PC-3 (cell line): ENCODE measurements around the gene OR2W1. TPM values are rescaled to one million over a fixed set of nuclear protein-coding genes. Genes with fewer than 3 reads are reported as not detected.

ENCODE experiments used
- ATAC-seq: fragments of 200-7000 bp; cut with Tn5 transposase; 2 replicates; pipeline ENCODE4 v1.9.1; 2020; ENCODE audit warnings: mild to moderate bottlenecking, moderate library complexity
- BruUV-seq: library from RNA; stranded (reverse); fragments of 400-500 nt; replicated peaks from 2 replicates; lab custom pipeline; 2021; lab: Mats Ljungman, UMichigan
- CTCF ChIA-PET: fragments of 300-600 bp; sonication (Branson Sonifier 250); formaldehyde crosslinking; loops from one replicate; lab custom pipeline; 2022; ENCODE audit warnings: antibody characterized with exemption; lab: Charles Lee
- POLR2A ChIA-PET: fragments of 300-600 bp; sonication (Branson Sonifier 250); formaldehyde crosslinking; loops from one replicate; lab custom pipeline; 2022; ENCODE audit warnings: antibody characterized with exemption; ENCODE audit not compliant: unreplicated experiment; lab: Charles Lee
- DNase-seq: peaks from one replicate; pipeline ENCODE4 v3.0.0-alpha.2; 2015
- H2AFZ ChIP-seq: fragments of 300-600 bp; sonication (generic); 2 replicates; pipeline ENCODE4 v1.6.0; 2016; ENCODE audit warnings: antibody characterized with exemption, low read length
- H3F3A ChIP-seq: fragments of 300-600 bp; sonication (generic); one replicate; pipeline ENCODE4 v1.6.0; 2017; ENCODE audit warnings: antibody characterized with exemption, low read length, control low read depth, mild to moderate bottlenecking; ENCODE audit not compliant: unreplicated experiment
- H3K27ac ChIP-seq: fragments of 300-600 bp; sonication (generic); 2 replicates; pipeline ENCODE4 v1.5.1; 2016; ENCODE audit warnings: mild to moderate bottlenecking, low read length
- H3K27me3 ChIP-seq: fragments of 300-600 bp; sonication (generic); 2 replicates; pipeline ENCODE4 v1.6.1; 2016; ENCODE audit warnings: low read length, mixed read lengths
- H3K36me3 ChIP-seq: fragments of 300-600 bp; sonication (generic); 2 replicates; pipeline ENCODE4 v1.6.1; 2016; ENCODE audit warnings: low read depth, mixed run types, low read length, mixed read lengths
- H3K4me1 ChIP-seq: fragments of 300-600 bp; sonication (generic); 2 replicates; pipeline ENCODE4 v1.5.1; 2016; ENCODE audit warnings: low read length; ENCODE audit not compliant: insufficient read depth
- H3K4me2 ChIP-seq: fragments of 300-600 bp; sonication (generic); 2 replicates; pipeline ENCODE4 v1.6.0; 2016; ENCODE audit warnings: low read length
- H3K4me3 ChIP-seq: fragments of 300-600 bp; sonication (generic); 2 replicates; pipeline ENCODE4 v1.5.1; 2016; ENCODE audit warnings: mild to moderate bottlenecking, low read length, mixed read lengths
- H3K79me2 ChIP-seq: fragments of 300-600 bp; sonication (generic); 2 replicates; pipeline ENCODE4 v1.6.1; 2017; ENCODE audit warnings: low read length, mixed read lengths
- H3K9ac ChIP-seq: fragments of 300-600 bp; sonication (generic); 2 replicates; pipeline ENCODE4 v1.6.0; 2016; ENCODE audit warnings: mild to moderate bottlenecking, low read length
- H3K9me2 ChIP-seq: fragments of 300-600 bp; sonication (generic); replicated peaks from 2 replicates; pipeline ENCODE4 v1.6.1; 2016; ENCODE audit warnings: mixed run types, low read length, mixed read lengths
- H3K9me3 ChIP-seq: fragments of 300-600 bp; sonication (generic); 2 replicates; pipeline ENCODE4 v1.6.1; 2016; ENCODE audit warnings: low read length, mixed read lengths
- H4K20me1 ChIP-seq: fragments of 300-600 bp; sonication (generic); 2 replicates; pipeline ENCODE4 v1.6.1; 2016; ENCODE audit warnings: low read length, mixed read lengths
- EZH2 ChIP-seq: fragments of 300-600 bp; sonication (generic); IDR thresholded peaks from one replicate; pipeline ENCODE4 v1.6.1; 2017; ENCODE audit warnings: antibody characterized with exemption, mild to moderate bottlenecking, low read length; ENCODE audit not compliant: unreplicated experiment
- EZH2phosphoT487 ChIP-seq: fragments of 300-600 bp; sonication (generic); IDR thresholded peaks from 2 replicates; pipeline ENCODE4 v1.6.1; 2018; ENCODE audit warnings: mild to moderate bottlenecking, antibody characterized with exemption, low read length, borderline replicate concordance
- intact Hi-C: fragments of 100-400 bp; cut with micrococcal nuclease; formaldehyde crosslinking; loops from 2 replicates; pipeline ENCODE4 v1.9.0; 2023
- total RNA-seq: library from RNA; depleted of rRNA; stranded (reverse); fragments of >200 nt; gene quantifications from 2 replicates; pipeline ENCODE4 v1.2.3, GENCODE V29; 2014
- TF ChIP-seq, protein P1 (sequence below): fragments of 300-600 bp; sonication (generic); conservative IDR thresholded peaks from 2 replicates; pipeline ENCODE4 v1.5.1; 2017; ENCODE audit warnings: antibody characterized with exemption, low read depth, mild to moderate bottlenecking, low read length

Gene OR2W1
- total RNA-seq, 1 experiment from 2014 or later, result not detected

DNA sequence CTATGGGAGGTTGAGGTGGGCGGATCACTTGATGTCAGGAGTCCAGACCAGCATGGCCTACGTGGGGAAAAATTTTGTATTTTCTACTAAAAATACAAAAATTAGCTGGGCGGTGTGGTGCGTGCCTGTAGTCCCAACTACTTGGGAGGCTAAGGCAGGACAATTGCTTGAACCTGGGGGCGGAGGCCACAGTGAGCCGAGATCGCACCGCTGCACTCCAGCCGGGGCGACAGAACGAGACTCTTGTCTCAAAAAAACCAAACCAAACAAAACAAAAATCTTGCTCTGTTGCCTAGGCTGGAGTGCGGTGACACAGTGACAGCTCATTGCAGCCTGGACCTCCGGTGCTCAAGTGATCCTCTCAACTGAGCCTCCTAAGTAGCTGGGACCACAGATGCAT is 16.2 kb downstream of the OR2W1 start:
- TF ChIP-seq EZH2phosphoT487, result no peak
- TF ChIP-seq EZH2, result no peak
- TF ChIP-seq, protein P1, sequence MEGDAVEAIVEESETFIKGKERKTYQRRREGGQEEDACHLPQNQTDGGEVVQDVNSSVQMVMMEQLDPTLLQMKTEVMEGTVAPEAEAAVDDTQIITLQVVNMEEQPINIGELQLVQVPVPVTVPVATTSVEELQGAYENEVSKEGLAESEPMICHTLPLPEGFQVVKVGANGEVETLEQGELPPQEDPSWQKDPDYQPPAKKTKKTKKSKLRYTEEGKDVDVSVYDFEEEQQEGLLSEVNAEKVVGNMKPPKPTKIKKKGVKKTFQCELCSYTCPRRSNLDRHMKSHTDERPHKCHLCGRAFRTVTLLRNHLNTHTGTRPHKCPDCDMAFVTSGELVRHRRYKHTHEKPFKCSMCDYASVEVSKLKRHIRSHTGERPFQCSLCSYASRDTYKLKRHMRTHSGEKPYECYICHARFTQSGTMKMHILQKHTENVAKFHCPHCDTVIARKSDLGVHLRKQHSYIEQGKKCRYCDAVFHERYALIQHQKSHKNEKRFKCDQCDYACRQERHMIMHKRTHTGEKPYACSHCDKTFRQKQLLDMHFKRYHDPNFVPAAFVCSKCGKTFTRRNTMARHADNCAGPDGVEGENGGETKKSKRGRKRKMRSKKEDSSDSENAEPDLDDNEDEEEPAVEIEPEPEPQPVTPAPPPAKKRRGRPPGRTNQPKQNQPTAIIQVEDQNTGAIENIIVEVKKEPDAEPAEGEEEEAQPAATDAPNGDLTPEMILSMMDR, result no peak
- no peak overlapping the region for H3K9ac ChIP-seq
- no peak overlapping the region for H3K27ac ChIP-seq
- no peak overlapping the region for H3K4me3 ChIP-seq
- no peak for ATAC-seq
- no peaks in the 10 kb centered on the region for H3K9me2 ChIP-seq
- H3F3A ChIP-seq, result no peaks in the 10 kb centered on the region
- no peak overlapping the region for H3K4me2 ChIP-seq
- no peak overlapping the region for H2AFZ ChIP-seq
- no peak for DNase-seq
- no peaks in the 10 kb centered on the region for H3K9me3 ChIP-seq
- peaks cover 15% of the 10 kb centered on the region; the same call in 1 of the 2 replicates for H3K27me3 ChIP-seq
- H3K36me3 ChIP-seq, result no peaks in the 10 kb centered on the region
- H4K20me1 ChIP-seq, result no peaks in the 10 kb centered on the region
- no peaks in the 10 kb centered on the region for H3K79me2 ChIP-seq
- CTCF ChIA-PET, result no interaction called here
- POLR2A ChIA-PET, result no interaction called here
- no peaks in the 10 kb centered on the region for H3K4me1 ChIP-seq
- intact Hi-C loops, result no loop called here
- no TSS peak for BruUV-seq

DNA sequence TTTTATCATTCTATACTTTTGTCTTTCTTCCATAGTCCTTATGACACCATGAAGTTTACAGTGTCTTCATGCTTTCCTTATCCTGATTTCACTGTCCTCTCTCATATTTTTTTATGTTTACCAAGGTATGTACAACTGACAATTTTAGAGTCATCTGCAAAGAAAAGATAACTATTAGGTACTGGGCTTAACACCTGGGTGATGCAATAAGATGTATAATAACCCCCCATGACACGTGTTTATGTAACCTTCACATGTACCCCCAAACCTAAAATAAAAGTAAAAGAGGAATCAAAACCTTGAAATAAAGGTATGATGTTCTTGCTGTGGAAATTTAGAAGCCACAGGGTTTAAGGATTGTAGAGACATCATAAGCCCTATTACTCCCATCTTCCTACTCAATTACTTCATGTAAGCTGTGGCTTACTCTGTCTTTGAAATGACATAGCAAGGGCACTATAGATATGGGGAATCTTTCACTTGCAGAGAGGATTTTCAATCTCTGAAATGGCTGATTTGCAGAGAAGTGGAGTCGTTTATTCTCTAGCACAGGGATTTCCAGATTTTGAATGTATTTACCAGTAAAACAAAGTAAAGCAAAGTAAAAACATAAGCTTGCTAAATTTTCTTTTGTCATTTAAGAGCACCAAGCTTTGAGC is 18.9 kb downstream of the OR2W1 start:
- Histone ChIP-seq H4K20me1 (no peaks in the 10 kb centered on the region), H3F3A (no peaks in the 10 kb centered on the region), H2AFZ (no peak overlapping the region), H3K27me3 (peaks cover 15% of the 10 kb centered on the region; the same call in 1 of the 2 replicates), H3K4me3 (no peak overlapping the region), H3K4me2 (no peak overlapping the region), H3K9me2 (no peaks in the 10 kb centered on the region), H3K9ac (no peak overlapping the region), H3K36me3 (no peaks in the 10 kb centered on the region), H3K27ac (no peak overlapping the region), H3K79me2 (no peaks in the 10 kb centered on the region), H3K4me1 (no peaks in the 10 kb centered on the region), H3K9me3 (no peaks in the 10 kb centered on the region)
- BruUV-seq, result no TSS peak
- ChIA-PET CTCF (no interaction called here), POLR2A (no interaction called here)
- intact Hi-C loops, result no loop called here
- no peak for TF ChIP-seq EZH2
- TF ChIP-seq, protein P1, result no peak
- TF ChIP-seq EZH2phosphoT487, result no peak
- DNase-seq (no peak), ATAC-seq (no peak)

DNA sequence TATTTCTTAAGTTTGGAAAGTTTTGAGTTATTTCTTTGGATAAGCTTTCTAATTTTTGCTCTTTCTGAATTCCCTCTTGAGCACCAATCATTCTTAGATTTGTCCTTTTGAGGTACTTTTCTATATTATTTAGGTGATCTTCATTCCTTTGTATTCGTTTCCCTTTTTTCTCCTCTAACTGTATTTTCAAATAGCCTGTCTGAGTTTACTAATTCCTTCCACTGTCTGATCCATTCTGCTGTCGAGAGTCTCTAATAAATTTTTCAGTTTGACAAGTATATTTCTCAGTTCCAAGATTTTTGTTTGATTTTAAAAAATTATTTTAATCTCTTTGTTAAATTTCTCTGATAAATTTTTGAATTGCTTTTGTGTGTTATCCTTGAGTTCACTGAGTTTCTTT is 23.5 kb downstream of the OR2W1 start:
- Histone ChIP-seq H3K4me1 (no peaks in the 10 kb centered on the region), H2AFZ (no peak overlapping the region), H3K4me3 (no peak overlapping the region), H3F3A (no peaks in the 10 kb centered on the region), H3K9me2 (no peaks in the 10 kb centered on the region), H3K4me2 (no peak overlapping the region), H3K9me3 (no peaks in the 10 kb centered on the region), H3K79me2 (no peaks in the 10 kb centered on the region), H3K27me3 (peaks cover 5% of the 10 kb centered on the region; the same call in 1 of the 2 replicates), H4K20me1 (no peaks in the 10 kb centered on the region), H3K27ac (no peak overlapping the region), H3K36me3 (no peaks in the 10 kb centered on the region), H3K9ac (no peak overlapping the region)
- no TSS peak for BruUV-seq
- DNase-seq (no peak), ATAC-seq (no peak)
- ChIA-PET CTCF (no interaction called here), POLR2A (no interaction called here)
- intact Hi-C loops, result no loop called here
- TF ChIP-seq EZH2 (no peak), EZH2phosphoT487 (no peak)
- TF ChIP-seq, protein P1, result no peak
